Effector memory CD4-positive, alpha-beta T cell (primary cell): Measurements from ENCODE around the gene SLCO3A1.
"Not testable (repeated sequence)": the region's sequence is repeated elsewhere in the genome, so short reads cannot be mapped to it uniquely, and the experiment has no call there.

Source experiments
- DNase-seq, 3 donors: peaks; one replicate each; pipeline ENCODE4 v3.0.0-alpha.2; 2020
- H3K27ac ChIP-seq: 2 replicates; pipeline ENCODE4 v1.7.0; 2013; ENCODE audit warnings: mild to moderate bottlenecking, low read length, moderate library complexity; ENCODE audit not compliant: insufficient read depth, poor library complexity, severe bottlenecking
- H3K27me3 ChIP-seq: replicated peaks from 2 replicates; pipeline ENCODE4 v1.7.0; 2013; ENCODE audit warnings: mild to moderate bottlenecking, low read length; ENCODE audit not compliant: insufficient read depth, control insufficient read depth, poor library complexity, severe bottlenecking
- H3K36me3 ChIP-seq: 2 replicates; pipeline ENCODE4 v1.7.0; 2013; ENCODE audit warnings: mild to moderate bottlenecking, low read length, moderate library complexity; ENCODE audit not compliant: control insufficient read depth, insufficient read depth
- H3K4me1 ChIP-seq: 2 replicates; pipeline ENCODE4 v1.7.0; 2013; ENCODE audit warnings: low read length, mild to moderate bottlenecking; ENCODE audit not compliant: control insufficient read depth, insufficient read depth, poor library complexity, severe bottlenecking
- H3K4me3 ChIP-seq: 2 replicates; pipeline ENCODE4 v1.7.0; 2013; ENCODE audit warnings: low read length, low read depth, mild to moderate bottlenecking; ENCODE audit not compliant: insufficient read depth, poor library complexity, severe bottlenecking
- H3K9me3 ChIP-seq: 2 replicates; pipeline ENCODE4 v1.7.0; 2013; ENCODE audit warnings: mild to moderate bottlenecking, low read length, moderate library complexity; ENCODE audit not compliant: control insufficient read depth

The SLCO3A1 gene

DNA sequence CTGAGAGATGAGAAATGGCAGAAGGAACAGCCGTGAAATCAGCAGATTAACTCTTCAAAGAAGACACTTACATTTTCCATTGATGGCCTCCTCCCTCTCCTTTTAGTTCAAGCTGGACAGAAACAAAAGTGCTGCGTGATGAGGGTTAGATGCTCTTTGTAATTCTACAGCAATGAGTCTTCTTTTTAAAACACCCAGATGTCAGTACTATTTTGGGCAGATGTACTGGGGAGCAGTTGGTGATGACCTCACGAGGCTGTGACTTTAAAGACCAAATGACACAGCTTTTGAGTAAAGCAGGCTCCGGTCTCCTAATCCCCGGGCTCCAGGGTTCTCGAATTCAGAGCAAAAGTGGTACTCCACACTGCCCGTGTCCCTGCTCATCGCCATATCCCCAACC, 198.2 kb downstream of the SLCO3A1 start:
- no peaks in the 10 kb centered on the region for H3K9me3 ChIP-seq
- no peak overlapping the region for H3K4me3 ChIP-seq
- H3K36me3 ChIP-seq, result no peaks in the 10 kb centered on the region
- H3K27me3 ChIP-seq, result no peaks in the 10 kb centered on the region
- no peak overlapping the region for H3K27ac ChIP-seq
- no peak for DNase-seq
- no peaks in the 10 kb centered on the region for H3K4me1 ChIP-seq

GRCh38 chr15:92053753-92054316, 200.3 kb downstream of the SLCO3A1 start:
- no peak overlapping the region for H3K27ac ChIP-seq
- H3K27me3 ChIP-seq, result no peaks in the 10 kb centered on the region
- DNase-seq, result no peak

GRCh38 chr15:92056875-92057274, 203.4 kb downstream of the SLCO3A1 start:
- Histone ChIP-seq H3K27me3 (no peaks in the 10 kb centered on the region), H3K9me3 (no peaks in the 10 kb centered on the region), H3K36me3 (no peaks in the 10 kb centered on the region), H3K4me1 (no peaks in the 10 kb centered on the region), H3K4me3 (no peak overlapping the region), H3K27ac (no peak overlapping the region)
- DNase-seq, result no peak

More at GRCh38 chr15:92053753-92054316, 200.3 kb downstream of the SLCO3A1 start:
- Histone ChIP-seq H3K4me3 (no peak overlapping the region), H3K9me3 (no peaks in the 10 kb centered on the region), H3K36me3 (no peaks in the 10 kb centered on the region), H3K4me1 (no peaks in the 10 kb centered on the region)

GRCh38 chr15:92059036-92059970, 205.8 kb downstream of the SLCO3A1 start:
- Histone ChIP-seq H3K4me1 (no peaks in the 10 kb centered on the region), H3K36me3 (no peaks in the 10 kb centered on the region), H3K4me3 (no peak overlapping the region), H3K27ac (no peak overlapping the region), H3K27me3 (no peaks in the 10 kb centered on the region), H3K9me3 (no peaks in the 10 kb centered on the region)
- no peak for DNase-seq

DNA sequence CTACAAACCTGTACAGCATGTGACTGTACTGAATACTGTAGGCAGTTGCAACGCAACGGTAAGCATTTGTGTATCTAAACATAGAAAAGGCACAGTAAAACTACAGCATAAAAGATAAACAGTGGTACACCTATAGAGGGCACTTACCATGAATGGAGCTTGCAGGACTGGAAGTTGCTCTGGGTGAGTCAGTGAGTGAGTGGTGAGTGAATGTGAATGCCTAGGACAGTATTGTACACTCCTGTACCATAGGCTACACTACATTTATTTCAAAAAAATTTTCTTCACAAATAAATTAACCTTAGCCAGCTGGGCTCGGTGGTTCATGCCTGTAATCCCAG, 206.4 kb downstream of the SLCO3A1 start:
- H3K4me3 ChIP-seq, H3K36me3 ChIP-seq, DNase-seq, H3K27me3 ChIP-seq, H3K9me3 ChIP-seq, H3K27ac ChIP-seq, H3K4me1 ChIP-seq: not testable (repeated sequence)

DNA sequence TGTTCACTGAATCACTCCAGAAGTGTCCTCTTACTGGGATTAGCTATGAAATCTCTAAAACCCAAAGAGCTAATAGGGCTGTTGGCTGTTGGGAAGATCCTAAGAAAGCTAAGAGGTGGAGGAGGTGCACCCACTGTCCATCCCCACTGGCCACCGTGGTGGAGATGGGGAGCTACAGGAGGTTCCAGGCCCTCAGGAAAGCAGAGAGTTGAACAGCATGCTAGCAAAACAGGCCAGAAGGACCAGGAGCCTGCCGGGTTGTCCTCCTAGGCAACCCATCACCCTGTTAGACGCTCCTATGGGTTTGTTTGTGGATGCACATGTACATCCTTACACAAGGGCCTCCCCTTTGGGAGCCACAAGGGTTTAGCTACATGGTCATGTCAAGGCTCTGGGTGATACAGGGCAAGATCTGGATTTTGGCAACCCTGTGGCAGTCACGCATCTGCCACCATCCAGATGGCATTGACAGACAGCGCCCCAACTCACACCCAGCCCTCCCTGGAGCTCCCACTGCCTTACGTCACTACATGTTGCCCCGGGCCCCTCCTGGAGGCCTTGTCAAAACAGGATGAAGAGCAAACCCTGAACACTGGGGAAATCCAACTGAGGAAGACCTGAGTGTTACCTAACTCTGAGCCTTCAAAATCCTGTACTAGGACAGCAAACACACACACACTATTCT, 208.1 kb downstream of the SLCO3A1 start:
- Histone ChIP-seq H3K4me1 (no peaks in the 10 kb centered on the region), H3K36me3 (no peaks in the 10 kb centered on the region), H3K27ac (no peak overlapping the region), H3K4me3 (no peak overlapping the region), H3K27me3 (no peaks in the 10 kb centered on the region), H3K9me3 (no peaks in the 10 kb centered on the region)
- no peak for DNase-seq

DNA sequence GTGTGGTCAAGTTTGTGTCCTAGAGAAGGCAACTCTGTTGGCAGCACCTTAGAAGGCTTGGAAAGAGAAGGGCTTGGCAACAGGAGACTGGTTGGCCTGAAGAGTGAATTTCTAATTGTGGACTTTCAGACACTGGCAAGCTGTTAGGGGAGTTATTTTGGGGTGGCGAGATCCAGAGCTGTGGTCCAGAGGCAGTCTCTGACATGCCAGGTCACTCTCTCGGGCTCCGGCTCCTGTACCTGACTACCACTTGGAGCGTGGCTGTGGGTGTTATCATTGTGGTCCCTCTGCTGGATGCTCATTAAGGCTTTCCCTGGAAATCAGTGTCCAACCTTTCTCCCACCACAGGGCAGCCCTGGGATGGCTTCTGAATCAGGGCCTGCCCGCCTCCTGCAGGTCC, 209.0 kb downstream of the SLCO3A1 start:
- H3K27ac ChIP-seq, result no peak overlapping the region
- H3K9me3 ChIP-seq, result no peaks in the 10 kb centered on the region
- no peaks in the 10 kb centered on the region for H3K4me1 ChIP-seq
- no peaks in the 10 kb centered on the region for H3K36me3 ChIP-seq
- H3K27me3 ChIP-seq, result no peaks in the 10 kb centered on the region
- H3K4me3 ChIP-seq, result no peak overlapping the region
- no peak for DNase-seq

DNA sequence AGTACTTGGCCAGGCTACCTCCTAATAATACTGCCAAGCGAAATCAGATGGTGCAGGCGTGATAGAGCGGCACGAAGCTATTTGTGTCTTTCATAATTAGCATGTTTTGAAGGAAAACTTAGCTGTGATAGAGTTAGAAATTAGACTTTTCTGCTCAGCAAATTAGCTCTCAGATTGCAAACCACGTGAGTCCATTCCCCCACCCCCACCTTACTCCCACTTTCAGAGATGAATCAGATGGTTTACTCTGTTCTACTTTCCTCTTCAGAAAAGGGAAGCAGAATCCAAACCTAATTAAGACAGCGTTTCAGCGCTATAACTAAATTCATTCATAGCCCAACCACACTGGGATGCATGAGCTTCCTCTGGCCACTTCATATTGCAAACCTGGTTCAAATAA, 214.6 kb downstream of the SLCO3A1 start:
- DNase-seq, result no peak
- Histone ChIP-seq H3K4me1 (peaks cover 10% of the 10 kb centered on the region), H3K27me3 (no peaks in the 10 kb centered on the region), H3K9me3 (no peaks in the 10 kb centered on the region), H3K4me3 (no peak overlapping the region), H3K27ac (no peak overlapping the region), H3K36me3 (no peaks in the 10 kb centered on the region)

DNA sequence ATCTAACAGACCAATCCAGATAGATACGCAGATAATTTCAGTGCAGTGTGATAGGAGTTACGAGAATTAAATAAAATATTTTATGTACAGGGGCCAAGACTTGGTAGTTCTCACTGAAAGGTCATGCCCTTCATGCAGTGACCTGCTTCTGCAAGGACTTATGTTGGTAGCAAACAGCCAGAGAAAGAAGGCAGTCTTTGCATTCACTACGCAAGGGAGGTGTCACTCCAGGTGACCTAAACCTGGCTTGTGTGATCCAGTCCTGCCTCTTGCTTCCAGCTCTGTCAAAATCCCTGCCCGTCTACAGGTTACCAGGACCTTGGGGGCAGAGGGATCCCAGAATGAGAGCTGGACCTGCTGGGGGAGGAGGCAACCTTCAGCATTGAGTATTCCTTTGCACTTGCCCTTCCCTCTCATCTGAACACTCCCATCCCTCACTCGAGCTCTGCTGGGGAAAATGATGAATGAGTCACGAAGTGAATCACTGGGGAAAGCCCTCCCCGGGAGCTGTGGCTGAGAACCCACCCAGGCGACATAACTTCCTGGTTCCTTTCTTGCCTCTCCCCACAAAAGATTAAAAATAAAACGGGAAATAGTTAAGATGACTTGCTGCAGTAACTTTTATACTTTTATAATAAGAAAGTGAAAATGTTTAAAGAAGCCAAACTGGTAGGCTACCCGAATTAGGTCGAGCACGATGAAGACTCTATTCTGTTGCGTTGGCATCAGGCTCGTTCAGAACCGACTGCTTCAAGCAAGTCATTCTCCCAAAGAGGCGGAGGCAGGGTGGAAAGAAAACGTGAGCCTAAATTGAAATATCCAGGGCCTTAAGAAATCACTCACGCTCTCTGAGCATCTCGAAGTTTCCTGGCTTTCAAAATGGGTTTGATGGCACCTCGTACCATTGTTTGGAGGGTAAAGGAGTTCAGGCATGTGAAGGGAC, 216.1 kb downstream of the SLCO3A1 start:
- no peak overlapping the region for H3K4me3 ChIP-seq

More for the DNA sequence above, 216.1 kb downstream of the SLCO3A1 start:
- H3K27me3 ChIP-seq, result no peaks in the 10 kb centered on the region
- no peak overlapping the region for H3K27ac ChIP-seq
- peak in 1 of 3 donors; percentile 34 for DNase-seq
- peaks cover 22% of the 10 kb centered on the region for H3K4me1 ChIP-seq
- no peaks in the 10 kb centered on the region for H3K36me3 ChIP-seq
- no peaks in the 10 kb centered on the region for H3K9me3 ChIP-seq
